Glomerular visceral epithelial cell (primary cell): Measurements from ENCODE around the gene ELF4.
A peak's percentile ranks its signal among the peaks of the same experiment; 100 is the strongest.

Experiments used
- DNase-seq: peaks from one replicate; pipeline ENCODE4 v3.0.0-alpha.2; 2016; ENCODE audit errors: extremely low spot score

ELF4 gene

DNA sequence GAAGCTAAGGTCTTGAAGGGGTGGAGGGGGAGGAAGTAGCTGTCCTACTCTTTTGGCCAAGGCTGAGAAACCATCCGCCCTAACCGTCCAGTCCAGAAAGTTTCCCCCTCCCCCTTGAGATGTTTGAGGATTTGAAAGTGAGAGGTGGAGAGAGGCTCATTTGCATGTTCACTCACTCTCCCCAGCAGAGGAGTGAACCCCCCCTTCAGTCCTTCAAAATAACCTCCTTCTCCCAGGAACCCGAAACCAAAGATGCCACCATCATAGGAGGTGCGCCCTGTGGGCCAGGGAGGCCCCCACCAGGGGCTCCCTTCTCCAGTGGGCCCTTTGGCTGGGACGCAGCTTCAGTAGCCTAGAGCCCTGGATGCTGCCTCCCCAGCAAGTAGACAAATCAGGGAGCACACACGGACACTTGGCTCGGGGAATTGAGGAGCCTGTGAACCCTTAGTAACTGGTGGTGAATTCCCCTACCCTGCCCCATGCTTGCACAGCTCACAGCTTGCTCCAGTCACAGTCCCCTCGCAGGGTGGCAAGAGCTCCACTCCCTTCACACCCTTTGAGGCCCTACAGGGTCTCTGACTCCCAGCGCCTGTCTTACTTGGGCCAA lies 25.6 kb downstream of the ELF4 start:
- no peak for DNase-seq

- no peak for DNase-seq
These were observed 26.5 kb downstream of the ELF4 start for GRCh38 chrX:130083656-130084382.

- no peak for DNase-seq
These were observed 27.2 kb downstream of the ELF4 start for GRCh38 chrX:130083107-130083490.

DNA sequence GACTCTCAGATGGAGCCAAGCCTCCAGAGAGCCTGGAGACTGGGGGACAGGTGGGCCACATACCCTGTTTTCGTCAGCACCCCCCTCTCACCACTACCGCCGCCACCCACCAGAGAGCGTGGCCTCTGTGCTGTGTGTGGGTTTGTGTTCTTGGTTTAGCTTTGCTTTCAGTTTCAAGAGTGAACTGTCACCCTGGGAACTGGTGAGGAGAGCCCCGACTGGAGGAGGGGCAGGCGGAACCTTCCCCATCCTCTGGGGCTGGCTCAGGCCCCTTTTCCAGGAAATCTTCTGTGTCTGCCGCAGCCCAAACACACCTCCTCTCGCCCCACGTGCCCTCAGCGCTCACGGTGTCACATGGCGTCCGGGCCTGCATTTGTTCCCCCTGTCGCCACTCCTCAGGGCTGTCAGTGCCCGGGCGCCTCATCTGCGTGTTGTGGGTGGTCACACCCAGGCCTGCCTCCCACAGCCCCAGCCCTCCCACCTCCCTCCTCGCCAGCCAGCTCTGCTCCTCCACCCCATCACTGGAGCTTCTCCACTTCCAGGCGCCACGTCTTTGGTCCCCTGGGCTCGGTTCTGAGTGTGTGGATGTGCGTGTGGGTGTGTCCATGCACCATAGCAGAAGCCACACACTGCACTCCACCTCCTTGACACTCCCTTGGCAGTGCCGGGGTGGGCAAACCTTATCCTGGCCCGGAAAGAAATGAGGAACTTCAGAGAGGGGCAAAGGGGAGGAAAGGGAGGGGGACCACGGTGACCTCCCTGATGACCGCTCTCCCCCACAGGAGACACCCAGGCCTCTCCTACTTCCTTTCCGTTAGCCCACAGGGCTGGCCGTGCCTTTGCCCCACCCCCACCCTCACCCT lies 27.8 kb downstream of the ELF4 start:
- DNase-seq = no peak

- DNase-seq = no peak
These were observed 28.8 kb downstream of the ELF4 start for GRCh38 chrX:130081421-130082045.

DNA sequence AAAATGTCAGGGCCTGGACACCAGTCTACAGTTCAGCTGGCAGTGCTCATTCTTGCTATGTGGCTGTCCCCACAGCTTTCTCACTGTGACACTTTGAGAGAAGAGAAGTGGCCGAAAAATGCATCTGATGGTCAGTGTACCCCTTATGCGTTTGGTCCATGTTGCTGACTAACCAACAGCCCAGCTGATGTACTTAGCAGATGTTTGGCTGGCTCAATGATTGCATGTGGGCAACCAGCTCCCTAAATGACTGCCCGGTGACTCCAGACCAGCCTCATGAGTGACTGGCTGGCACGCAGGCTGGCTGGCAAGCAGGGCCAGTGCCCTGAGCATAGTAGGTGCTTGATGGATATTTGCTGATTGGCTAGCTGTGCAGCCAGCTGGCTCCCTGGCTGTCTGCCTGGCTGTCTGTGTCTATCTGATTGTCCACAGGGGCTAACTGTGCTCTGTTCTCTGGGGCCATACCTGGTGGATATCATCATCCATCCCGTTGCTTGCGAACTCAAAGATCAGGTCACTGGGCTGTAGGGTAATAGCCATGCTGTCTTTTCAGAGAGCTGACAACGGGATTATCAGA lies 29.4 kb downstream of the ELF4 start:
- no peak for DNase-seq

GRCh38 chrX:130079824-130080406 lies 30.4 kb downstream of the ELF4 start:
- peak; percentile 63 for DNase-seq

DNA sequence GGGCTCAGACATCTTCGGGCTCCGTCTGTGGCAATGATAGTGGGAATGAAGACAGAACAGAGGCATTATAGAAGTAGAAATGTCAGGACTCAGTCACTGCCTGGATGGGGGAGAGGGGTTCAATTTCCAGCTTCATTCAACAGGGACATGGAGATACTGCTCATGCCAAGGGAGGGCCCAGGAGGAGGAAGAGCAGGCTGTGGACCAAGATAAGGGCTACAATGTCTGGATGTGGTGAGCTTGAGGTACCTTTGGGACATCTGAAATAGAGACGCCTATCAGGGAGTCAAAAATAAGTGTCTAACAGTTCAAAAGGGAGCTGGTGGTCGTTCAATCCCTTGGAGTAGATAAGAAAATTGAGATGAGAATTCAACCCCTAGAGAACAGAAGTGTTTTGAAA lies 34.5 kb downstream of the ELF4 start:
- DNase-seq = no peak

- DNase-seq = no peak
These were observed 38.0 kb downstream of the ELF4 start for GRCh38 chrX:130072345-130072740.

- DNase-seq = no peak
These were observed 38.5 kb downstream of the ELF4 start for GRCh38 chrX:130071611-130072344.

DNA sequence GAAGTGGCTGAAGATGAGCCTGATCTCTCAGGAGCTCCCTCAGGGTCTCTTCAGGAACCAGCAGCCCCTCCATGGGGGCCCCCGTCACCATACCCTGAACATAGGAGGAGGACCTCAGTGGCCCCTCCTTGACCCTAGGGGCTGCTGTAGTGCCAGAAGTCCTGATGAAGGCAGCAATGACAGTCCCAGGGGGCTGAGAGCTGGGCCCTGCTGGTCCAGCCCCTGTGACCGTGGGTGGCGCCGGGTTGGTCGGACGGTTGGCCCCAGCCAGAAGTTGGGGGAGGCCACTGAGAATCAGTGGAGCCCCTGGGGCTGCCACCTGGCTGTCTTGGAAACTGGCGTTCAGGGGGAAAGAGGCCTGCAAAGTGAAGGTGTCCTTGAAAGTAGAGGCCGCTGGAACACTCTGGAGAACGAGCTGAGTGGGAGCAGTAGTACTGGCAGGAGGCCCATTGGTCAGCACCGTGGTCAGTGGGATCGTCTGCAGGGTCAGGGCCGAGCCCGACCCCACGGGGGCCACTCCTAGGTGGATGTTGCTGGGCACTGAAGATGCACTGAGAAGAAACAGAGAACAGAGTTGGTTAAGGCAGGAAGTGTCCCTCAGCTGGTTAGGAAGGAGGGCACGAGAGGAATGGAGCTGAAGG lies 43.2 kb downstream of the ELF4 start:
- no peak for DNase-seq

DNA sequence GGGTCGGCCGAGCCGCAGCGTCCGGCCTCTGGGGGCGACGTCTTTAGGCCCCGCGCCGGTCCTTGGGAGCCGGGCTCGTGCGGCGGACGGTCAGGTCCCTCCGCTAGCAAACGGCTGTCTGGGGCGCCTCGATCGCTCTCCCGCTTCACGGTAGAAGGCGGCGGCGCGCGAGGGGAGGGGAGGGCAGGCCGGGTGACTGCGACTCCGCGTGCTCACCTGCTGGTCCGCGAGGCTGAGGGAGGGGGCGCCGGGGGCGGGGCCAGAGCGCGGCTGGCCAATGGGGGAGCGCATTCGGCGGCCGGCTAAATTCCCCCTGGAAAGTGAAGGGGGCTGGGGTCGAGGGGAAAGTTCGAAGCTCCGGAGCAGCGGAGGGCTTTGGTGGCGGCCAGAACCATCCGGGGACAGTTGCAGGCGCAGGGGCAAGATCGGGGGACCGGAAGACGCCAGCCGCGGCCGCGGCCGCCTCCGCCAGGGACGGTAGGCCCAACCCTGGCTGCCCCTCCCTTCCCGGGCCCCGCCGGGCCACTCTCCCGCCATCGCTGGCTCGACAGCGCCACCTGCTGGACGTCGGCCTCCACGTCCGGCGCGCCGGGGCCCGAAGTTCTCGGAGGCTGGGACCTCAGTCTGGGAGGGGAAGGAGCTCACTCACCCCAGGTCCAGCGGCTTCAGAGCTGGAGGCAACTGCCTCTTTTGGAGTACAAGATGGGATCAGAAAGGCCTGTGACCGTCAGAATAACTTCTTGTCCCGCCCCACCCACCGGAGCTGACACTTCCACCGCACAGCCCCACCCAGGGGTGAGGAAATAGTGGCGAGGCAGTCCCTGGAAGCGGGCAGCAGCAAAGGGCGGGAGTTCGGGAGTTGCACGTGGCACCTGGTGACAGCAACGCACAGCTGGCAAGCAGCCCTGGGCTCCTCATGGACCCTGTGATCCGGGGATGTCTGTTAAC lies 49.9 kb downstream of the ELF4 start:
- peak; percentile 71 for DNase-seq

DNA sequence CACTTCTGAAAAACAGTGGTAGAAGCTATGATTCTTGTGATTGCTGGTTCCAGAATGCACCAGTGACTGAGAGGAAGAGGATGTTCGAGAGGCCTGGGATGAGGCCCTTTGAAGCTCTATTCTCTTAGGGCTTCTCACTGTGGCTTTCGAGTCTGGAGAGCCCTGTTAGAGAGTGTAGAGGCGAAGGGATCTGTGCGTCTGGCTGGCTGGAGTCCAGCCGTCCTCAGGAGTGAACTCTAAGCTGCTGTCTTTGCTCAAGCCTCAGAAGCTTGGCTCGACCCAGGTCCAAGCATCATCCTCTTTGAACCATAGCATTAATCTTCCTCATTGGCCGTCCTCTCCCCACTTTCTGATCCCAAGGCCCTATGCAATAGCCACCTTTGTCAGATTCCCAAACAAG lies 51.6 kb downstream of the ELF4 start:
- DNase-seq = no peak

- DNase-seq = no peak
These were observed 53.1 kb downstream of the ELF4 start for GRCh38 chrX:130057209-130057608.

DNA sequence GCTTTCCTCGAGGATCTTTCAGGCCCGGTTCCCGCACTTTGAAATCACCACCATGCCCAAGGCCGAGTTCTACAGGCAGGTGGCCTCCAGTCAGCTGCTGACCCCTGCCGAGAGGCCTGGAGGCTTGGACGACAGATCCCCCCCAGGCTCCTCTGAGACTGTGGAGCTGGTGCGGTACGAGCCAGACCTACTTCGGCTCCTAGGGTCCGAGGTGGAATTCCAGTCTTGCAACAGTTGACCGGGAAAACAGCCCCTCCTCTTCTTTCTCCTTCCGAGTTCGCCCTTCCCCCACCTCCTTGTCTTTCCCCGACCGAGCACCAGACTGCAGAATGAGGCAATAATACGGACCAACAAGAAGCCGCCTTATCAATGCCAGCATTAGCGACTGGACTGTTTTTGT lies 54.4 kb downstream of the ELF4 start:
- DNase-seq = no peak

DNA sequence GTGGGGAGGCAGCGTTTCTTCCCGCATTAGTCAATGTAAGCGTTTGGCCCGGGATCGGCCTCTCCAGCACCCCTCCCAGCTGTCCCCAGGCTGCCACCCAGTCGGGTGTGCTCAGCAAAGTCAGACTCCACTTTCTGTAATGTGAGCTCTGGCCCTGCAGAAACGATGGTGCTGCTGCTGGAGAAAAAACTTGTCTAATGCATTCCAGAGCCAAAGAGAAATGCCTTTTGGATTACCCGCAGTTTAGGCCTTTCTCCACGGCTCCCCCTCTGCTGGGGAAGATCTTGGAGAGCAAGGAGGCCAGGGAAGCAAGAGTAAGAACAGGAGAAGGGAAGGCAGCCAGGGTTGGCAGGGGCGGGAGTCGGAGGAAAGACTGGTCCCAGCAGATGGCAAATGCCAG lies 55.2 kb downstream of the ELF4 start:
- no peak for DNase-seq

- DNase-seq = no peak
These were observed 57.1 kb downstream of the ELF4 start for GRCh38 chrX:130053236-130053635.

- no peak for DNase-seq
These were observed 59.0 kb downstream of the ELF4 start for GRCh38 chrX:130051176-130051845.

- DNase-seq = no peak
These were observed 60.5 kb downstream of the ELF4 start for GRCh38 chrX:130049821-130050220.
